Activated T-cell treated with anti-CD3 and anti-CD28 coated beads for 4 hours (primary cell): ENCODE measurements around the gene ROR2.
"Not testable (repeated sequence)": the region's sequence is repeated elsewhere in the genome, so short reads cannot be mapped to it uniquely, and the experiment has no call there.

Experiments
- DNase-seq: peaks from one replicate; pipeline ENCODE4 v3.0.0-alpha.2; 2020

ROR2 gene

DNA sequence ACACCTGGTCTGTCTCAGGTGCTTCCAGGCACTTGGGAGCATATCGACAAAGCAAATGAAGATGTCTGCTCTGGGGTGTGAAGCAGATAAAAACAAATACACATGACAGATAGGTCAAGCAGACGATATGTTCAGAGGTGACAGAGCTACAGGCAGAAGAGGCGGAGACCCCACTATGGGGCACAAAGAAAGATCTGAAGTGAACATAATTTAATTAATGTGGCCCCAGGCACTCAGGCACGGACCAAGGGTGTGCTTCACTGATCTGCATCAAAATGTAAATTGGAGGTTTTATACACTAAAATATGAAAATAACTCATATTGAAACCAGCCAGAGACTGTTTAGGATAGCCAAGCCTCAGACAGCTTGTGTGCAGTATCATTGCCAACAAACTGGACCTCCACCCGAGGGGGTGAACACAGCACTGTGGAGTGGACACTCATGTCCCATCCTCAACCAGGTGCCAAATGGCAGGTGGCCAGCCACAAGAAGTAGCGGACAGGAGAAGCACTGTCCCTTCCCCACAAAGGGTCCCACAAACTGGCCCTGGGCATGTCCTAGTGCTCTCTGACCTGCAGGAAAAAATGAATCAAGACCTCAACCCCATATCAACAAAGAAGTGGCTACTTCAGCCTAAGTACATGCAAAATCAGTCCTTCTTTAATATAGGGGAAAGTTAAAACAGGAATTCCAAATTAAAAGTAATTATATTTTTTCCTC, 29.2 kb downstream of the ROR2 start:
- DNase-seq: no peak

DNA sequence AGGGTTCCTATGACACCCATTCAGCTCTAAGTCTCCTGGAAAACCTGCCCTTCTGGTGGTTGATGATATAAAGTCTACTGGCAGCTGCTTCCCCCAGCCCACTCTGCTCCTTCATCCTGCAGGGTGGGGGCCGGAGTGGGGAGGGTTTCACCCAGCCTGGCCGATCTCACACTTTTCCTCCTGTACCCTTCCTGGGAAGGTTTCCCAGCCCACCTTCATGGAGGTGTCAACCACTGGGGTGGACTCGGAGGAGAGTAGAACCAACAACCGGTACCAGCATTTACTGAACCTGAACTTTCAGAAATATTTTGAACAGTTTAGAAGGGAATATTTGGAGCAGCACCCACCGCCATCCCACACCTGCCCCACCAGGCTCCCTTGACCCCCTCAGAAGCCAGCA, 30.4 kb downstream of the ROR2 start:
- DNase-seq: no peak

DNA sequence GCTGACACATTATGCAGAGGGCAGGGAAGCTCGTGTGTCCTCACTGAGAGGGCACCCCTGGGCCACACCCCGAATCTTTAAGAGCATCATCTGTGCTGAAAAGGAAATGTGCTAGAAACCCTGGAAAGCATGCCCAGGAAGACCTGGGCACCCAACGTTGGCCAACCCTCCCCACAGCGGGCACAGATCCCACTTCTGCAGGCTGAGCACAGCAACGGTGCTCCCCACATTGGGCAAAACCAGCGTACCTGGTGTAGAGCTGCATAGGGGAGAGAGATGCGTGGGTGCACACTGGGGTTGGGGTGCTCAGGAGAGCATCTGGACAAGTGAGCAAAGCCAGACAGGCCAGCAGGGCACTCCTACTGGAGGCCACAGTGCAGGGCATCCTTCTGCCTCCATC, 32.6 kb downstream of the ROR2 start:
- no peak for DNase-seq

DNA sequence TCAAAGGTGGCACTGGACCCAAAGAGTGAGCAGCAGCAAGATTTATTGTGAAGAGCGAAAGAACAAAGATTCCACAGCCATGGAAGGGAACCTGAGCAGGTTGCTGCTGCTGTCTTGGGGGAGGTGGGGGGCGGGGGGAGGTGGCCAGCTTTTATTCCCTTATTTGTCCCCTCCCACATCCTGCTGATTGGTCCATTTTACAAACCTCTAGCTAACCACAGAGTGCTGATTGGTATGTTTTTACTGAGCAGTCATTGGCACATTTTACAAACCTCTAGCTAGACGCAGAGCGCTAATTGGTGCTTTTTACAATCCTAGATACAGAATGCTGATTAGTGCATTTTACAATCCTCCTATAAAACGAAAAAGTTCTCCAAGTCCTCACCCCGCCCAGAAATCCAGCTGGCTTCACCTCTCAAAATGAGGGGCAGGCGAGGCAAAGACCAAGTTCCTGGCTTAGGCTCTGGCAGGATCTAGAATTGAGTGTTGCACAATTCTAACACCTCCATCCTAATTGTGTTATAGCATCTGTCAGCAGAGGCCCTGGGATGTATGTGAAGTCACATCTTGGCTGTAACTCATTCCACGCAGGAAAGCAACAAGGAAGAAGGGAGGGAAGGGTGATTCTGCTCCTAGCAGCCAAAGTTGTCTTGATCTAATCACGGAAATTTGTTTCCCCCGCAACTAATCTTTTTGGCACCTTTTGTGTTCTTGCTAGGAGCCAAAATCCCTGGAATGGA, 34.3 kb downstream of the ROR2 start:
- no peak for DNase-seq

DNA sequence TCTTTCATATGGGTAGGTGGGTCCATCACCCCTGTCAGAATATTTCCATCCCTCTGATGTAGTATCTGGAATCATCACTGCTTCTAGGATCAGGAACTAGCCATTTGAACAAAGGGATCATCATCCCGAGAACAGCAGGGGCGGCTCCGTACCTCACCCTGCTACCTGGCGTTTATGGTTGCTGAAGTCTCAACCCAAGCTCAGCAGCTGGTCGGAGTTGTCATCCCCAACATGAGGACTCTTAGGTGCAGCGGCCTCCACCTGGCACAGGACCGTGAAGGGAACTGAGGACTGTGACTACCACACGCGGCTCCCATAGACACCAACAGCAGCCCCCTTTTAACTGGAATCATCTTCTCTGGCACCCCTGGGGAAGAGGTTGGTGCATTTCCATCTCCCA, 35.1 kb downstream of the ROR2 start:
- no peak for DNase-seq

DNA sequence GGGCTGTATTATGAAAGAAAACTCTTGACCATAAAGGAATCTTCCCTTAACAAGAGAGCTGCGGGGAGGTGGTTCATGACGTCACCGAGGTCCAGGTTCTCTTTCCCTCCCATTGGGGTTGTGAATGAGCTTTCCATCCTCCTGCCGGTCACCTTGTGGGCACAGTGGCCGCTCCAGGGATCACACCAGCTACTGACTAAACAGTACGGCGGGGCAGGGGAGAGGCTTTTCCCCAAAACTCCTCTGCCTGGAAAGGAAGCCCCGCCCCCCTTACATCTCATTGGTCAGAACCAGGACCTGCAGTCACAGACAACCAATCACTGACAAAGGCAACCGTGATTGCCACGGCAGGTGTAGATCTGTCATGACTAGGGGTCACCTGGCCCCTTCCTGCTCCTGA, 35.6 kb downstream of the ROR2 start:
- no peak for DNase-seq

DNA sequence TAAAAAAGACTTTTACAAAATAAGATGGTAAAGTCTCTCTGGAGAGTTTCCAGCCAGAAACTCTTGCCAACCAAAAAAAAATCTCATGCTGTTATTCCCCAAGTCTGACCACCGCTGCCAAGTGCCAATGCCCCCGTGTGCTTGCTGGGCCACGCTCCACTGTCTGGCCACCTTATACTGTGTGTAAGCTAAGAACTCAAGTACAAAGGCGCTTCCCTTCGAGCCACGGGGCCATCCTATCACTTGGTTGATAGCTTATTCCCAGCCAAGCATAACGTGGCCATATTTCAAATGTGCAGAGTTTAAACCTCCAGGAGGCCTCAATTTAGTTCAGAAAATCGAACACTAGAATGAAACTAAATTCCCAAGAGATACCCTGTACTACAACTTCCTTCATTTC, 36.0 kb downstream of the ROR2 start:
- DNase-seq: no peak

DNA sequence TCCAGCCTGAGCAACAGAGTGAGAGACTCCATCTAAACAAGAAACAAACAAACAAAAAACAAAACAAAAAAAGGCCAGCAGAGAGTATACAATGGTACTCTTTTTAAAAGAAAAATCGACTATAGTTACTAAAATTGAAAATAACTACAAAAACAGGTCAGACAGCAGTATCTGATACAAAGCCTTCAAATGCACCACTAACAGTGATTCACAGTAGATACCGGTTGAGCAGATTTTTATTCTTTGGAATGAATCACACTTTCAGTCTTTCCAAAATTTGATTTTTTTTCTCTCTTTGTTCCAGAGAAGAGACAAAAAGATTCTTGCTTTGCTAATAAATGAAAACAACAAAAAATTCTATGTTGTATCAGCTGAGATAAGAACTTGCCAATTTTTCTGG, 36.9 kb downstream of the ROR2 start:
- DNase-seq: no peak

DNA sequence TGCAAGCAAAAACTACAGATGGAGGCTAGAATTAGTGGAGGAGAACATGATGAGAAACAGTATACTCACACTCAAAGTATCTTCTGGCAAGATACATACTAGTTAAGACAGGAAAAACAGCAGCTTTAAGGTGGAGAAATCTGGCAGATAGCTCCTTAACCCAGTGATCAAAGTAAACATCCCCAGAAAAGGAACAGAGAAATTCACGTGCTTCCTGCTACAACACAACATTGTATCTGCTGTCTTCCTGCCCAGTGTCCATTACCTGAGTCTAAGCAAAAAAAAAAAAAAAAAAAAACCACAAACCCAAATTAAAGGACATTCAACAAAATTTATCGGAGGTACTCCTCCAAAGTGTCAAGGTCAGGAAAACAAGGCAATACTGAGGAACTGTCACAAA, 38.4 kb downstream of the ROR2 start:
- no peak for DNase-seq

DNA sequence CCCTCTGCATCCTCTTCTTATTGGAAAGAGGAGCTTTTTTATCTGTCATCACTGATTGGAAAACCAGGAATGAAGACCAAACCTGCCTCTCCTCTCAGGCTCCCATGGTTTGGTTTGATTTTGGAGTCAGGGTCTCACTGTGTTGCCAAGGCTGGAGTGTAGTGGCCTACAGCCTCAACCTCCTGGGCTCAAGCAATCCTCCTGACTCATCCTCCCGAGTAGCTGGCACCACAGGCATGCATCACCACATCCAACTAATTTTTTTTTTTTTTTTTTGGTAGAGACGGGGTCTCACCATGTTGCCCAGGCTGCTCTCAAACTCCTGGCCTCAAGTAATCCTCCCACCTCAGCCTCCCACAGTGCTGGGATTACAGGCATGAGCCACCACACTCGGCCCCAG, 40.8 kb downstream of the ROR2 start:
- DNase-seq: not testable (repeated sequence)

DNA sequence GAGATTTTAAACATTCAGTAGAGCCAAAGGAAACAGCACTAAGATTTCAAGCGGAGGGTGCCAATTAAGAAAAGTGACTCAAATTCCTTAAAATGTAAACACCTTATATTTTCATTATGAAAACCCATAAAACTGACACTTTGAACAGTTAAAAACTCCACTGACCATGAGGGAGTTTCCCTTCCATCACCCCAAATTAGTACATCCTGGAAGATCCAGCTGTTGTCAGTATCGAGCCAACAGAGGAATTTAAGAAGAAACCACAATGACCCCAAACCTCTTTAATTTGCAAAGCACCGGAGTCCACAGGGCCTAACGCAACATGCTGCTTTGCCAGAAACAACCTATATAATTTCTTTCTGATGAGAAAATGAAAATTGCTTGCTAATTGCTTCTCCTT, 41.3 kb downstream of the ROR2 start:
- DNase-seq: no peak

DNA sequence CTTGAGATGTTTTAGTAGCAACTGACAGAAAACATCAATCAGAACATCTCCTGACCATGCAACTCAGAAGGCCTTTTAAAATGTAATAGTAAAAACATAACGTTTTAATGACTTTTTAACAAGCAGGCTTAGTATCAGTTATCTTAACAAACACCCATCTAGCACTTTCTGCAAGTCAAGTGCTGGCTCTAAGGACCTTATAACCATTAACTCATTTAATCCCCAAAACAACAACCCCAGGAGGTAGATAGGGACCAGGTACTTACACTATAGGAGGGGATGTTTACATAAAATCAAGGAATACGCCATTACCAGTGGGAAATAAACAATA, 41.8 kb downstream of the ROR2 start:
- no peak for DNase-seq

DNA sequence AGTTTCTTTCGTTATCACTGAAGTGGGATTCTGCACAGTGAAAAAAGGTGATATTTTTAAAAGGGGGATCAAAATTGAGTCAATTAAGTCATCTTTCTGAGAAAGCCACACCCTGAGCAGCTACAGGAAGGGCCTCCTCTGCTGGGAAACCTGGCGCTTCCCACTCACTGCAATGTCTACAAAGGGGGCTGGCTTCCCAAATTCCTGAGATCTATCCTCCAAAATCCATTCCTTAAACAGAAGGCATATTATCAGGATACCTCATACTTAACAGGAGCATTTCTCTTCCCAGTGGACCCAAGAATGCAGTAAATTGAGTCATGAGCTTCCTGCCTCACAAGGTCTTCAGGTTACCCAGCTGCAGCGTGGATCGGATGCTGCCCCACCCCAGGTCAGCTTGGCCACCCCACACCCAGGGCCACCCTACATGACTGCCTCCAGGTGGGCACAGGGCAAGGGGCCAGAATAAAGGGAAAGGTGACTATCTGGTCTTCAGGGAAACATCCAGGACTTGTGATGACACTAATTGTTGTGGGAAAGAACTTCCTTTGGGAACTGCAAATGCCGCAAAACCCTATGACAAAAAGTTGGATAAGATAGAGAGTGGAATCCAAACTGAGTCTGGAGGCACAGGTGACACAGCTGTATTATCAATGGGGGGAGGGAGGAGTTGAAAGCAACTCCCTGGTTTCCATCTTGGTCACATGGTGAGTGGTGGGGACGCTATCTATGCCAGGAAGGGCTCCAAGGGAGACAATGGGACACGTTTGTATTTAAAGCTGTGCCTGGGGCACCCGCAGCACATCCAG, 42.3 kb downstream of the ROR2 start:
- DNase-seq: no peak

DNA sequence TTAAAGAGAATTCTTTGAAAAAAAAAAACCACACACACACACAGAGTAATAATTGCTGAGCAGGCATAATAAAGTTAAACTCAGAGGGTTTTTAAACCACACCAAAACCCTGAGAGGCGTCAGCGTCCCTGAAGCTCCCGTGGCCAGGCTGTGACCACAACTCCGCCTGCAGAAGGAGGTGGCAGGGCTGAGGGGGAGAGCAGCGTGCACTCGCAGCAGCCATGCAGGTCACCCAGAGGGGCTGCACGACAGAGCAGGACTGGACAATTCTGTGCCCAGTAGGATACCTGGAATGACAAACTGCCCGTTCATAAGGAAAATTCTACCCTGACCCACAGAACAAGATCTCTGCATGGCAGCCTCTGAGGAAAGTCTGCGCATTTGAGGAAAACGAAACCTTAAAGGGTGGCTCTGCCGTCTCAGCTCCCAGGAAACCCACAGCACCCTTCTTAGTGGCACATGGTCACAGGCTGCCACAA, 44.0 kb downstream of the ROR2 start:
- DNase-seq: peak; percentile 3

DNA sequence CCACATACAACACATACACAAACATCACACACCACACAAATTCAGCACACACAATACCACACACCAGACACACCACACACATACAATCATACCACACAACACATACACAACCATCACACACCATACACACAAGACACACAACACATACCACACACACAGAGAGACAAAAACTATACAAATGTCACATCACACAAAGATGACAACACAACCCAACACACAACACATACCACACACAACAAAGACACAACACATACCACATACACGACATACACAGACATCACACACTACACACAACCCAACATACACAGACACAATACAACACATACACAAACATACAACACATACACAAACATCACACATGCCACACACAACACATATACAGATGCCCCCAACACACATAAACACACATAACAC, 44.8 kb downstream of the ROR2 start:
- no peak for DNase-seq

DNA sequence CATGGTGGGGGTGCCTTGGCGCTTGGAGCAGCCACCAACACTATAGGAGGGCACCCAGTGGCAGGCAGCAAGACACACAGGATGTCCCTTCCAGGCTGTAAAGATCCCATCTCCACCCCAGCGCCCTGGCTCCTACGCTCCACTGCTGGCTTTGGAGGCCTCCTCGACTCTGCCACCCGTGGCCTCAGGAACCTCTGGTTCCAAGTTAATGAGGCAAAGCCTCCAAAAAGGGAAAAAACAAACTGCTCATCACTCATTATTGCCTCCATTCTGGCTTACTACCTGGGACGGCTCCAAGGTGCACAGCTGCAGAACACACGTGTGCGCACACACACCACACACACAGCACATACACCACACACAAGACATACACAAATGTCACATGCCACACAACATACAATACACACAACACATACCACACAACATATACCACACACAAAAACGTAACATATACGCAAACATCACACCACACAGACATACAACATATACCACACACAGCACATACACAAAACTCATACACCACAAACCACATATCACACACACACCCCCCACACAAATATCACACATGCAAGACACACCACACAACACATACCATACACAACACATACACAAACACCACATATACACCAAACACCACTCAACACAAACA, 45.3 kb downstream of the ROR2 start:
- DNase-seq: no peak

DNA sequence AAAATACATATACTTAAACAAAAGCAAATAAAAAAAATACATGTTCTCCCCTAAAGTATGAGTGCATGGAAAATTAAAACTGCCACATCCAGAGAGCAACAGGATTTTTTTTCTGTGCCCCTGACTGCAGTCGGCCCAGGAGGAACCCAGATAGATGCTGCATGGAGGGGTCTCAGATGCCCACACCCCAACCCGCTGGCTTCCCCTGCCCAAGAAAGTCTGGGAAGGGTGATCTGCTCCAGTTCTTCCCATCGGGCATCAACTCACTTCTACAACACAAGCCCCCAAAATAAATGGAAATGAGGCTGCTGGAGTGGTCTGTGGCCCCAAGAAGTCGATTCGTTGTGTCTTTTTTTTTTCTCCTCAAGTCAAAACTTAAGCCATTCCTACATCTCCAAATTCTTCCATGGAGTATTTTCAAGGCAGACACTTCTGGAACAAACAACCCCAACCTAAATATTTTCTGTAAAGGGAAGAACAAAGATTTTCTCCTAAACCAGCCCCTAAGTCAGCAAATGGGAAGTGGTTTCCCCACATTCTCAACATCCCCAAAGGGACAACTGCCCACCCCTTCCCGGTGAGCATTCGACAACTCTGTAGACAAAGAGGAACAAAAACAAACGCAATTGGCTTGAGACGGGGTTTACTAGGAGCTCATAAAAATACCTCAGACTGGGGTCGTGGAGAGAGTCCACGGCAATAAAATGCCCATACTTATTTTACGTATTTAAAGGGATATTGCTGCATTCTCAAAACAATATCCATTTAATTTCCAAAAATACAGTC, 46.7 kb downstream of the ROR2 start:
- no peak for DNase-seq

DNA sequence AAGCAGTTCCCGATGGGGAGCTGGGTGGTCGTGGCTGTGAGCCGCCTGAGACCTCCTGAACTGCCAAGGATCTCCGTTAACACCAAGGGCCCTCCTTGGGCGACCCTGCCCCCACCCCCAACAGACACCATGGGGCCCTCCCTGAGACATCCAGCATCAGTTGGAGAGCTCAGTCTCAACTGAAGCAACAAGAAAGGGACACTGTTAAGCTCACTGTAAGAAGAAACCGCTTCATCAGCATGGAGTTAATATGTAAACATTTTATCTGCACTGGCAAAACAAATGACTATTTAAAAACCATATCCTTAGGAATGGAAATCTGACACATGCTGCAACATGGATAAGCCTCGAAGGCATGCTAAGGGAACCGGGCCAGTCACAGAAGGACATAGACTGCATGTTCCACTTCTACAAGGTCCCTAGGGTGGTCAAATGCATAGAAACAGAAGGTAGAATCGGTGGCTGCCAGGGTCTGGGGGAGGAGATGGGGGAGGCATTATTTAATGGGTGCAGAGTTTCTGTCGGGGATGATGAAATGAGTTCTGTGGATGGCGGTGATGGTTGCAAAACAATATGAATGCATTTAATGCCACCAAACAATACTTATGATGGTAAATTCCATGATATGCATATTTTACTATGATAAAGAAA, 47.4 kb downstream of the ROR2 start:
- DNase-seq: no peak

DNA sequence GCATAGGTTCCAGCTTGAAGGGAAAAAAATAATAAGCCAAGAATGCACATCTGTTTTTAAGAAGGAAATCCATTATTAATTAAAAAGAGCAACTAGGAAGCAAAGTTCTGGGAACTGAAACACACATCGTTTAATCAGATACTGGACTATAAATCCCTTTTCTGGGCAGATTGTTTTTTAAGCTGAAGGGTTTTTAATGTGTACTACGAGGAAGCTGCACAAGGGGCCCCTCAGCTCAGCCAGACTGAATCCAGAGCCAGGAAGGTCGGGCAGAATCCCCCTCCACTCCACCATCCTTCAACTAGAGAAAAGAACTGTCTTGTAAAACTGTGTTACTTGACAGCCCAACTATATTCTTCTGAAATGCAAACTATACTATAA, 49.2 kb downstream of the ROR2 start:
- DNase-seq: no peak

DNA sequence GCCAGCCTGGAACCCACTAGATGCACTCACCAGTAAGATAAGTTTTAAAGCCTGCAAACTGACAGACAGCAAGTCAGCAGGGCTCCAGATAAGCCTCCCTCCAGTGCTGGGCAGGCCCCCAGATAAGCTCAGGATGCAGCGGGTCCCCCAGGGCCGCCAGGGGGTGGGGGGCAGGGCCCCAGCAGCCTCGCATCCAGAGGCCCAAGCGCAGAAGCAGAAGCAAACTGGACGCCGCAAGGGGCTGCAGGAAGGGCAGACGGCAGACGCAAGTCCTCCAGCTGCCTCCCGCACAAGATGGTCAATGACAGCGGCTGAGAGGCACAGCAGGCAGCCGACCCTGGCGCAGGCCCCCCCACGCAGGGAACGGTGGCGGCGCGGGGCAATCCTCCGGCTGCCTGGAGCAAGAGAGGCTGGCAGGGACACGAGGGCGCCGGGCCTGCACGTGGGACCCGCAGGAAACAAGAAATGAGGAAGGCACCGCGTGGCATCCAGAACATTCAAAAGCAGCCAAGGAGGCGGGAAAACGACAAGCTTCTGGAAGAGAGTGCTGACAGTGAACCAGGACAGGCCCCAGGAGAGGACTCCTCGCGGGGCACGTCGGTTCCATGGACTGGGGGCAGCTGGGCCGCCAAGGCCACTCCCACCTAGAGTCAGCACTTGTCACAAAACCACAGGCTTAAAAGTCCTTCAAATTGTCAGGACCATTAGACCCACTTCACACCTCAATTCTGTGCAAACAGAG, 49.8 kb downstream of the ROR2 start:
- no peak for DNase-seq

DNA sequence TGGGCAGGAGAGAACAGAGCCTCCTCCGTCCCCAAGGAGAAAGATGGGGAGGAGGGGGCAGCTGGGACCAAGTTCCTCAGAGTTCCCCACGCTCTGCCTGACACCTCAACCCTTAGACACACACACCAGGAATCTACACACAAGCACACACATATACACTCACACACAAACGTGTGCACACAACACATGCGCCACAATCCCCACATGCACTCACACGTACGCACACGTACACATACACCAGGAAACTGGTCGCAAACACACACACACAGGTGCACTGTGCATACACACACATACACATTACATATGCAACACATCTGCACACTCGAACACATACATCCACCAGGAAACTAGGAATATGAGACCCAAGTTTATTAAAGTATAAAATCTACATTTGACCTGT, 50.4 kb downstream of the ROR2 start:
- no peak for DNase-seq

DNA sequence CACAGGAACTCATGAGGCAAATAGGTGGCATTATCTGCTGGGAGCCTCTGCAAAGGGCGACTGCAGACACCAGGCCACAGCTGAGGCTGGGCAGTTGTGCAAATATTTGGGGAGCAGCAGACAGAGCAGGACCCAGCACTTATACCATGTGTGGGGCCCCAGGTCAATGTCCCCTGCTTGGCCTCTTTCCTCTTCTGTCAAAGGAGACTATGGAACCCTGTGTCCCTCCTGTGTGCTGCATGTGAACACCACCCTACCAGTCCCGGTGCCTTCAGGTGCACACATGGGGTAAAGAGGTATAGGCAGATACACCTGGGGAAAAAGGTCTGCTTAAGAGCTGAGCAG, 50.8 kb downstream of the ROR2 start:
- DNase-seq: no peak
